ENCODE results near the gene MACF1.
A peak's percentile ranks its signal among the peaks of the same experiment; 100 is the strongest.

The MACF1 gene

GRCh38 chr1:39181311-39181710 is 23.2 kb upstream of the MACF1 start:
- Histone ChIP-seq H3K27me3 (ENCODE audit: low read depth, low read length) (no peaks in the 10 kb centered on the region), H3K36me3 (ENCODE audit: control insufficient read depth in 1 of 2, insufficient read depth in 2 of 2, low read length in 2 of 2) (no peaks in the 10 kb centered on the region), H3K9me3 (ENCODE audit: control insufficient read depth in 1 of 2, low read length in 2 of 2) (no peaks in the 10 kb centered on the region), H3K4me3 (ENCODE audit: low read depth in 1 of 2, low read length in 2 of 2) (no peak overlapping the region), H3K4me1 (ENCODE audit: control insufficient read depth in 1 of 2, insufficient read depth in 2 of 2, low read length in 2 of 2) (peaks cover 0 to 18% of the 10 kb centered on the region in 2 donors), H3K27ac (ENCODE audit: low read length) (no peak overlapping the region)

DNA sequence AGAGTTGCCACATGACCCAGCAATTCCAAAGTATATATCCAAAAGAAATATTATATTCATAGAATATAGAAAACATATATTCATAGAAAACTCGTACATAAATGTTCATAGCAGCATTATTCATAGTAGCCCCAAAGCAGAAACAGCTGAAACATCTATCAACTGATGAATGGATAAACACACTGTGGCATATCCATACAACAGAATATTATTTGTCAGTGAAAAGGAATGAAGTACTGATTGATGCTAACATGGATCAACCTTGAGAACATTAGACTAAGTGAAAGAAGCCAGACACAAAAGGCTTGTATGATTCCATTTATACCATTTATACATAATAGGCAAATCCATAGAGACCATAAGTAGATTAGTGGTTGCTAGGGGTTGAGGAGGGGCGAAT is 21.7 kb upstream of the MACF1 start:
- H3K4me3 ChIP-seq (ENCODE audit: low read depth in 1 of 2, low read length in 2 of 2), result no peak overlapping the region
- peaks cover 0 to 12% of the 10 kb centered on the region in 2 donors for H3K4me1 ChIP-seq (ENCODE audit: control insufficient read depth in 1 of 2, insufficient read depth in 2 of 2, low read length in 2 of 2)
- no peaks in the 10 kb centered on the region for H3K9me3 ChIP-seq (ENCODE audit: control insufficient read depth in 1 of 2, low read length in 2 of 2)
- H3K27ac ChIP-seq (ENCODE audit: low read length), result peak overlapping the region; percentile 37
- no peaks in the 10 kb centered on the region for H3K36me3 ChIP-seq (ENCODE audit: control insufficient read depth in 1 of 2, insufficient read depth in 2 of 2, low read length in 2 of 2)
- no peaks in the 10 kb centered on the region for H3K27me3 ChIP-seq (ENCODE audit: low read depth, low read length)

DNA sequence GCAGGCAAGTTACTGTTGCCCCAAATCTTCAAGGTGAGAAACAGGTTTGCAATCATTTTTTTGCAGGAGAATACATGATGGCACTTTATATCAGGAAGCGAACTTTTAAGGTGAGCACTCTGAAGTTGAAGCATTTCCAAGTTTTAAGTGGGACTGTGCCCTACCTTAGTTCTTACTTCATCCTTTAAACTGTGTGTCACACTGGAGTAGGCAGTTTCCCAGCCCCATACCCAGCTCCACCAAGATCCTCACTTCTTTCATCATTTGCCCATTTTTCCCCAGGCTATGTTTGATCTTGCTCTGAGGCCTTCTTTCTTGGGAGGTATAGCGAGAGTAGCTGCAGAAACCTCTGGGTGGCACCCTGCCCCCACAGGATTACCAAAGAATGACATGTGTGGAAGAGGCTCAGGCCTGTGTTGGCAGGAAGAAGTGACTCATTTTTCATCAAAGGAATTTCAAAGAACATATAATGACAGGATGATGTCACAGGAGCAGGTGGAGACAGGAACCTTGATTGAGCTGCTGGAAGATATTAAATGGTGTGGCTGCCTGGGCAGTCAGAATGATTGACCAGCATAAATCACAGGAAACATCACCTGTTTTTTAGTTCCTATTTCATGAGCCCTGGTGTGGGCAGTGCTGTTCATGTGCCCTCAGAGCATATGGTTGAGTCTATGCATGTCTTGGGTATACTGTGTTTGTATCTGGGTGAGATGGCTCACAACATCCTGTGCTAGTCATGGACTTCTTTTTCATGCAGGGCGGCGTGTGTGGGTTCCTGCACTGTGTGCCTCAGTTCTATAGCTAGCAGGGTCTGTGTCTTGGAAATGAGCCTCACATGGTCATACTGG is 20.8 kb upstream of the MACF1 start:
- H3K9me3 ChIP-seq (ENCODE audit: control insufficient read depth in 1 of 2, low read length in 2 of 2), result no peaks in the 10 kb centered on the region
- no peaks in the 10 kb centered on the region for H3K27me3 ChIP-seq (ENCODE audit: low read depth, low read length)
- peaks cover 0 to 7% of the 10 kb centered on the region in 2 donors for H3K4me1 ChIP-seq (ENCODE audit: control insufficient read depth in 1 of 2, insufficient read depth in 2 of 2, low read length in 2 of 2)
- H3K36me3 ChIP-seq (ENCODE audit: control insufficient read depth in 1 of 2, insufficient read depth in 2 of 2, low read length in 2 of 2), result no peaks in the 10 kb centered on the region
- H3K4me3 ChIP-seq (ENCODE audit: low read depth in 1 of 2, low read length in 2 of 2), result no peak overlapping the region
- peak overlapping the region; percentile 37 for H3K27ac ChIP-seq (ENCODE audit: low read length)

- Histone ChIP-seq H3K4me1 (ENCODE audit: control insufficient read depth in 1 of 2, insufficient read depth in 2 of 2, low read length in 2 of 2) (peaks cover 0 to 11% of the 10 kb centered on the region in 2 donors), H3K9me3 (ENCODE audit: control insufficient read depth in 1 of 2, low read length in 2 of 2) (no peaks in the 10 kb centered on the region), H3K4me3 (ENCODE audit: low read depth in 1 of 2, low read length in 2 of 2) (no peak overlapping the region), H3K36me3 (ENCODE audit: control insufficient read depth in 1 of 2, insufficient read depth in 2 of 2, low read length in 2 of 2) (no peaks in the 10 kb centered on the region), H3K27ac (ENCODE audit: low read length) (peak overlapping the region; percentile 37), H3K27me3 (ENCODE audit: low read depth, low read length) (no peaks in the 10 kb centered on the region)
These were observed 20.1 kb upstream of the MACF1 start for GRCh38 chr1:39184354-39184818.

DNA sequence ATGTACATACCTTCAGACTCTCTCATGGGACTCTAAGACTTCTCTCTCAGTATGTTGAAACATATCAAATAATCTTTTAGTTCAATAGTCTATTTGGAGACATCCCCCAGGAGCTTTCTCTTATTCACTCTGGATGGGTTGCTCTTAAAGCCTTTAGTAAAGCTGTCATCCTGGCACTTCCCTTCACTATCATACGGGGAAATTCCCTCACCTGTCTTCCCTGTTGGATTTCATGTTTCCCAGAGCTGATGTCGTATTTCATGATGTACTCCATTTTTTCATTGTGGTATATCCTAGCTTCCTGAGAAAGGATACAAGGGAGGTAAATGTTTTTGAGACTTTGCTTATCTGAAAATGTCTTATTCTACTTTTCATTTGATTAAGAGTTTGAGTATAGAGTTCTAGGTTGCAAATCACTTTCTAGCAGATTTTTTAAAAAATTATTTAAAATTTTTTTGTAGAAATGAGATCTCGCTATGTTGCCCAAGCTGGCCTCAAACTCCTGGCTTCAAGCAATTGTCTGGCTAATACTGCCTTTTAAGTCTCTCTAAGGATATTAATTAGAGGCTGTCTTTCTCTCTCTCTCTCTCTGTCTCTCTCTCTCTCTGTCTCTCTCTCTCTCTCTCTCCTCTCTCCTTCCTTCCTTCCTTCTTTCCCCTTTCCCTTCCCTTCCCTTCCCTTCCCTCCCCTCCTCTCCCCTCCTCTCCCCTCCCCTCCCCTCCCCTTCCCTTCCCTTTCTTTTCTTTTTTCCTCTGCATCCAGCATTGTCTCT is 17.0 kb upstream of the MACF1 start:
- Histone ChIP-seq H3K27me3 (ENCODE audit: low read depth, low read length) (no peaks in the 10 kb centered on the region), H3K27ac (ENCODE audit: low read length) (peak overlapping the region; percentile 32), H3K36me3 (ENCODE audit: control insufficient read depth in 1 of 2, insufficient read depth in 2 of 2, low read length in 2 of 2) (no peaks in the 10 kb centered on the region), H3K4me3 (ENCODE audit: low read depth in 1 of 2, low read length in 2 of 2) (no peak overlapping the region), H3K9me3 (ENCODE audit: control insufficient read depth in 1 of 2, low read length in 2 of 2) (no peaks in the 10 kb centered on the region), H3K4me1 (ENCODE audit: control insufficient read depth in 1 of 2, insufficient read depth in 2 of 2, low read length in 2 of 2) (peaks cover 0 to 23% of the 10 kb centered on the region in 2 donors)

GRCh38 chr1:39189592-39190041 is 14.9 kb upstream of the MACF1 start:
- Histone ChIP-seq H3K36me3 (ENCODE audit: control insufficient read depth in 1 of 2, insufficient read depth in 2 of 2, low read length in 2 of 2) (no peaks in the 10 kb centered on the region), H3K4me1 (ENCODE audit: control insufficient read depth in 1 of 2, insufficient read depth in 2 of 2, low read length in 2 of 2) (peaks cover under 1 to 33% of the 10 kb centered on the region in 2 donors)

GRCh38 chr1:39190096-39190495 is 14.4 kb upstream of the MACF1 start:
- Histone ChIP-seq H3K36me3 (ENCODE audit: control insufficient read depth in 1 of 2, insufficient read depth in 2 of 2, low read length in 2 of 2) (no peaks in the 10 kb centered on the region), H3K9me3 (ENCODE audit: control insufficient read depth in 1 of 2, low read length in 2 of 2) (no peaks in the 10 kb centered on the region), H3K4me3 (ENCODE audit: low read depth in 1 of 2, low read length in 2 of 2) (no peak overlapping the region), H3K27ac (ENCODE audit: low read length) (peak overlapping the region; percentile 81), H3K4me1 (ENCODE audit: control insufficient read depth in 1 of 2, insufficient read depth in 2 of 2, low read length in 2 of 2) (peaks cover 5 to 36% of the 10 kb centered on the region in 2 donors), H3K27me3 (ENCODE audit: low read depth, low read length) (no peaks in the 10 kb centered on the region)

More at GRCh38 chr1:39189592-39190041, 14.9 kb upstream of the MACF1 start:
- H3K9me3 ChIP-seq (ENCODE audit: control insufficient read depth in 1 of 2, low read length in 2 of 2), result no peaks in the 10 kb centered on the region
- H3K27me3 ChIP-seq (ENCODE audit: low read depth, low read length), result no peaks in the 10 kb centered on the region
- H3K27ac ChIP-seq (ENCODE audit: low read length), result peak overlapping the region; percentile 81
- H3K4me3 ChIP-seq (ENCODE audit: low read depth in 1 of 2, low read length in 2 of 2), result no peak overlapping the region

DNA sequence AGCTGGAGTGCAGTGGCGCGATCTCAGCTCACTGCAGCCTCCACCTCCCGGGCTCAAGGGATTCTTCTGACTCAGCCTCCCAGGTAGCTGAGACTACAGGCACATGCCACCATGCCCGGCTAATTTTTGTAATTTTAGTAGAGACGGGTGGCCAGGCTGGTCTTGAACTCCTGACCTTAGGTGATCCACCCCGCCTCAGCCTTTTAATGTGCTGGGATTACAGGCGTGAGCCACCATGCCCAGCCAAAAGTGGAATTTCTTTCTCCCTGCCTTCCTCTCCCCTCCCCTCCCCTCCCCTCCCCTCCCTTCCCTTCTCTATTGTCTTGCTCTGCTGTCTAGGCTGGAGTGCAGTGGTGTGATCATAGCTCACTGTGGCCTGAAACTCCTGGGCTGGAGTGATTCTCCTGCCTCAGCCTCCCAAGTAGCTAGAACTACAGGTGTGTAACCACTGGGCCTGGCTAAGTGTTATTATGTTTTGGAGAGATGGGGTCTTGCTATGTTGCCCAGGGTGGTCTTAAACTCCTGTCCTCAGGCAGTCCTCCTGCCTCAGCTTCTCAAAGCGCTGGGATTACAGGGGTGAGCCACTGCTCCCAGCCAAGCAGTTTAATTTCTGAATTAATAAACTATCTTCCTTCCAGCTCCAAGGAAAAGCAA is 10.0 kb upstream of the MACF1 start:
- no peaks in the 10 kb centered on the region for H3K36me3 ChIP-seq (ENCODE audit: control insufficient read depth in 1 of 2, insufficient read depth in 2 of 2, low read length in 2 of 2)
- peak overlapping the region; percentile 87 for H3K27ac ChIP-seq (ENCODE audit: low read length)
- no peaks in the 10 kb centered on the region for H3K27me3 ChIP-seq (ENCODE audit: low read depth, low read length)
- peak overlapping the region in 1 of 2 donors; percentile 17 for H3K4me3 ChIP-seq (ENCODE audit: low read depth in 1 of 2, low read length in 2 of 2)
- H3K4me1 ChIP-seq (ENCODE audit: control insufficient read depth in 1 of 2, insufficient read depth in 2 of 2, low read length in 2 of 2), result peaks cover 12 to 45% of the 10 kb centered on the region in 2 donors
- no peaks in the 10 kb centered on the region for H3K9me3 ChIP-seq (ENCODE audit: control insufficient read depth in 1 of 2, low read length in 2 of 2)

- Histone ChIP-seq H3K9me3 (ENCODE audit: control insufficient read depth in 1 of 2, low read length in 2 of 2) (no peaks in the 10 kb centered on the region), H3K4me3 (ENCODE audit: low read depth in 1 of 2, low read length in 2 of 2) (peak overlapping the region in 1 of 2 donors; percentile 17), H3K27me3 (ENCODE audit: low read depth, low read length) (no peaks in the 10 kb centered on the region), H3K36me3 (ENCODE audit: control insufficient read depth in 1 of 2, insufficient read depth in 2 of 2, low read length in 2 of 2) (no peaks in the 10 kb centered on the region), H3K4me1 (ENCODE audit: control insufficient read depth in 1 of 2, insufficient read depth in 2 of 2, low read length in 2 of 2) (peaks cover 12 to 41% of the 10 kb centered on the region in 2 donors), H3K27ac (ENCODE audit: low read length) (peak overlapping the region; percentile 87)
These were observed 9.1 kb upstream of the MACF1 start for GRCh38 chr1:39195166-39196111.

All from muscle layer of duodenum (tissue), 2 donors.